Glomerular endothelial cell (primary cell): ENCODE results near the gene POLR1D. TPM values are rescaled to one million over a fixed set of nuclear protein-coding genes. Genes with fewer than 3 reads are reported as not detected.

Source experiments
- DNase-seq: peaks from one replicate; pipeline ENCODE4 v3.0.0-alpha.2; 2011; ENCODE audit warnings: low read depth, low spot score; ENCODE audit errors: extremely low read depth
- total RNA-seq: library from RNA; depleted of rRNA; stranded (reverse); fragments of >200 nt; gene quantifications from 2 replicates; pipeline ENCODE4 v1.2.3, GENCODE V29; 2015

Gene POLR1D
- total RNA-seq, 1 donor from 2014 or later: 88.8 TPM

GRCh38 chr13:27670861-27671260, 49.2 kb downstream of the POLR1D start:
- no peak for DNase-seq

GRCh38 chr13:27672025-27672424, 50.3 kb downstream of the POLR1D start:
- DNase-seq: no peak

Other genes starting within 250 kb of the POLR1D start
- 76.0 and 151 TPM in 2 replicates for gene GTF3A, start 197.3 kb upstream of the POLR1D start, total RNA-seq
- 45.4 and 55.5 TPM in 2 replicates for gene MTIF3, start 171.3 kb upstream of the POLR1D start, total RNA-seq
- gene LNX2, start 1.4 kb upstream of the POLR1D start, total RNA-seq: 6.6 and 9.6 TPM in 2 replicates
- gene GSX1, start 170.6 kb downstream of the POLR1D start, total RNA-seq: not detected in 2 replicates